GM18502 (cell line): ENCODE measurements around the gene ROR2.

Experiments
- ATAC-seq: cut with Tn5 transposase; IDR thresholded peaks from one replicate; pipeline ENCODE4 v1.9.1; 2021; ENCODE audit warnings: mild to moderate bottlenecking; ENCODE audit not compliant: unreplicated experiment, poor library complexity

ROR2 gene

GRCh38 chr9:91516777-91517176 is 433.3 kb downstream of the ROR2 start:
- no peak for ATAC-seq

DNA sequence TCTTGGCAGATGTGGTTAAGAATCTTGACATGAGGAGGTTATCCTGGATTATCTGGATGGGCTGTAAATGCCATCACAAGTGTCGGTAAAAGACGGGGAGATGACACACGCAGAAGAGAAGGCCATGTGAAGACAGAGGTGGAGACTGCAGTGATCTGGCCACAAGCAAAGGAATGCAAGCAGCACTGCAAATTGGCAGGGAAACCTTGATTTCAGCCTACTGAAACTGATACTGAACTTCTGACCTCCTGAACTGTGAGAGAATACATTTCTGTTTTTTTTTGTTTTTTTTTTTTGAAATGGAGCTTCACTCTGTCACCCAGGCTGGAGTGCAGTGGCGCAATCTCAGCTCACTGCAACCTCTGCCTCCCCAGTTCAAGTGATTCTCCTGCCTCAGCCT is 433.9 kb downstream of the ROR2 start:
- no peak for ATAC-seq

GRCh38 chr9:91515074-91515687 is 434.8 kb downstream of the ROR2 start:
- ATAC-seq = peak; percentile 73
